ENCODE measurements around the gene FAM156A. TPM values are rescaled to one million over a fixed set of nuclear protein-coding genes. Genes with fewer than 3 reads are reported as not detected.
"Not testable (repeated sequence)": the region's sequence is repeated elsewhere in the genome, so short reads cannot be mapped to it uniquely, and the experiment has no call there.

The FAM156A gene
- total RNA-seq, 1 donor from 2014 or later, result 28.2 TPM

DNA sequence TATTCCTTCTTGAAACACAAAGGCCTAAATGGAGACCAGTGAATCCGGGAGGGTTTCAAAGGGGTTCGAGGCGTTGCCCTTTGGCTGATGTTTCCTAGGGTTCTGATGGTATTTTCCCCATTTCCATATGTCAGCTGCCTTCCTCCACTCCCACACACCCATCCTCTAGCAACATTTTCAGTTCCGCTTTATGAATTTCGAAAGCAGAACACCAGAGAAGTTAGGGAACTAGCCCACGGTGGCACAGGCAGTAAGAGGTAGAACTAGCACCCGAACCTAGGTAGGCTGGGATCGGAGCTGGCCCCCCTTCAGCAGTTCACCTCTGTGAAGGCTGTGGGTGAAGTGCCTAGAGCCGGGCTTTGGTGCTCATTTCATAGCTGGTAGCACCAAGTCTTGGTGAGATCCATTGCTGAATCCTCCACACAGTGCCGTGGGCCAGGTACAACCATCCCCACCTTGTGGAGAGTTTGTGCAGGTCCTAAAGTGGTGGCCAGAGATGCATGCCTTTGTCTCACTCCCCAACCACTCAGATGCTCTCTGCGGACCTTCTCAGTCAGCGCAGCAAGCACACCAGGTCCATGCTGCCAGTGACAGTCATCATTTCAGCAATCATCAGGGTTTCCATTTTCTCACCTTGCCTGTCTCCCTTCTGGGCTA is 48.9 kb downstream of the FAM156A start:
- H3K9me3 Mint-ChIP-seq; DNase-seq (ENCODE audit: low spot score); H3K27me3 Mint-ChIP-seq (ENCODE audit: low read depth); H3K4me3 Mint-ChIP-seq (ENCODE audit: low read depth); H3K27ac Mint-ChIP-seq; H3K36me3 Mint-ChIP-seq (ENCODE audit: low read depth); intact Hi-C loops (cut with micrococcal nuclease); H3K4me1 Mint-ChIP-seq (ENCODE audit: low read depth): not testable (repeated sequence)

DNA sequence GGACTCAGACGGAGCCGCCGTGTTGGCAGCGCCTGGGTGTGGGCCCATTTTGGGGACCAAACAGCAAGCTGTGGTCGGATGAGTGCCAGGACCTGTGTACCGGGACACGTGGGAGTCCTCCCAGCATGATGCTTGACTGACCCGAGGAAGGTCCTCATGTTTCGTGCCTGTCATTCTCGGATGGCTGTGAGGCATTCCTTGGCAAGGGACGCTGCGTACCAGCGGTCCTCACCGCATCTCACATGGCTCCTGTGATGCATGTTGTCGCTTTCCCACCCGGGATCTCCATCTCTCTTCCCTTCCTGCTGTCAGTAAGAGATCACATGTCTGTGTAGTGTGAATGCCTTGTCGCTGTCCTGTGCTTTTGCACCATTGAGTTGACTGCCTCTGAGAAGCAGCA is 50.4 kb downstream of the FAM156A start:
- H3K27ac Mint-ChIP-seq; intact Hi-C loops (cut with micrococcal nuclease); DNase-seq (ENCODE audit: low spot score); H3K9me3 Mint-ChIP-seq; H3K4me1 Mint-ChIP-seq (ENCODE audit: low read depth); H3K4me3 Mint-ChIP-seq (ENCODE audit: low read depth); H3K36me3 Mint-ChIP-seq (ENCODE audit: low read depth); H3K27me3 Mint-ChIP-seq (ENCODE audit: low read depth): not testable (repeated sequence)

DNA sequence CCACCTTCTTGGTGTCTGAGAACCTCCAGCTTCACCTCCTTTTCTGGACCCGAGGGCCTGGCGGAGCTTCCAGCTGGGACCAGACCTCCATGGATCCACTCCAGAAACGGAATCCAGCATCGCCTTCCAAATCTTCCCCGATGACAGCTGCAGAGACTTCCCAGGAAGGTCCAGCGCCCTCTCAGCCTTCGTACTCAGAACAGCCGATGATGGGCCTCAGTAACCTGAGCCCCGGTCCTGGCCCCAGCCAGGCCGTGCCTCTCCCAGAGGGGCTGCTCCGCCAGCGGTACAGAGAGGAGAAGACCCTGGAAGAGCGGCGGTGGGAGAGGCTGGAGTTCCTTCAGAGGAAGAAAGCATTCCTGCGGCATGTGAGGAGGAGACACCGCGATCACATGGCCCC is 51.2 kb downstream of the FAM156A start:
- H3K27ac Mint-ChIP-seq; intact Hi-C loops (cut with micrococcal nuclease); H3K4me1 Mint-ChIP-seq (ENCODE audit: low read depth); H3K36me3 Mint-ChIP-seq (ENCODE audit: low read depth); H3K9me3 Mint-ChIP-seq; H3K27me3 Mint-ChIP-seq (ENCODE audit: low read depth); DNase-seq (ENCODE audit: low spot score); H3K4me3 Mint-ChIP-seq (ENCODE audit: low read depth): not testable (repeated sequence)

DNA sequence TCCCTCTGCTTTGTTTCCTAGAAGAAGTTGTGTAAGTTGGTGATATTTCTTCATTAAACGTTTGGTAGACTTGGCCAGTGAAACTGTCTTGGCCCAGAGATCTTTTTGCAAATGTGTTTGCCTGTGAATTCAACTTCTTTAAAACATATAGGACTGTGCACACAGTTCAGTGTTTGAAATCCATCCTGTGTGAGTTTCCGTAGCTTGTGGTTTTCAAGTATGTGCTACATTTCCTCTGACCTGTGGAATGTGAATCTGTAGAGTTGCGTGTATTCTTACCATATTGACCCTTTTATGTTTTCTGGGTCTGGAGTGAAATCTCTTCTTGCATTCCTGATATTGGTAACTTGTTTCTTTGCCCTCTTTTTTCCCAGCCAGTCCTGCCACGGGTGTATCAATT is 52.2 kb downstream of the FAM156A start:
- intact Hi-C loops (cut with micrococcal nuclease); H3K27me3 Mint-ChIP-seq (ENCODE audit: low read depth); H3K27ac Mint-ChIP-seq; H3K4me3 Mint-ChIP-seq (ENCODE audit: low read depth); H3K36me3 Mint-ChIP-seq (ENCODE audit: low read depth); H3K9me3 Mint-ChIP-seq; DNase-seq (ENCODE audit: low spot score); H3K4me1 Mint-ChIP-seq (ENCODE audit: low read depth): not testable (repeated sequence)

DNA sequence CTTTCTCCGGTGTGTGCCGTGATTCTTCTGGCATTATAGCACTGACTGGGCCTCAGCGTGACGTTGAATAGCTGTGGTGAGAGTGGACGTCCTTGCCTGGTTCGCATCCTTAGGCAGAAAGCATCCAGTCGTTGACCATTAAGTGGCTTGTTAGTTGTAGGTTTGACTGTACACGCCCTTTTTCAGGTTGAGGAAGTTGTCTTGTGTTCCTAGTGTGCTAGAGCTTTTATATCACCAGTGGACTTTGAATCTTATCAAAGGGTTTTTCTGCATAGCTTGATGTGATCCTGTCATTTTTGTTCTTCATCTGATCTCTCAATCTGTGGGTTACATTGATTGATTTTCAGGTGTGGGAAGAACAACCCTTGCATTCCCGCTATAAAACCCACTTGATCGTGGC is 52.8 kb downstream of the FAM156A start:
- H3K4me3 Mint-ChIP-seq (ENCODE audit: low read depth); H3K36me3 Mint-ChIP-seq (ENCODE audit: low read depth); H3K27me3 Mint-ChIP-seq (ENCODE audit: low read depth); H3K27ac Mint-ChIP-seq; intact Hi-C loops (cut with micrococcal nuclease); H3K9me3 Mint-ChIP-seq; H3K4me1 Mint-ChIP-seq (ENCODE audit: low read depth); DNase-seq (ENCODE audit: low spot score): not testable (repeated sequence)

Other genes starting within 250 kb of the FAM156A start
- gene SSX2B, start 207.3 kb downstream of the FAM156A start, total RNA-seq, result not detected in 2 replicates
- gene SPANXN5, start 161.1 kb downstream of the FAM156A start, total RNA-seq, result not detected in 2 replicates
- not detected in 2 replicates for gene XAGE5, start 147.2 kb downstream of the FAM156A start, total RNA-seq
- not detected in 2 replicates for gene XAGE3, start 90.4 kb downstream of the FAM156A start, total RNA-seq
- 14.5 and 14.6 TPM in 2 replicates for gene FAM156B, start 61.2 kb downstream of the FAM156A start, total RNA-seq
- gene GPR173, start 90.3 kb upstream of the FAM156A start, total RNA-seq, result not detected in 2 replicates
- 36.0 and 41.2 TPM in 2 replicates for gene TSPYL2, start 123.8 kb upstream of the FAM156A start, total RNA-seq
- gene KANTR, start 135.6 kb upstream of the FAM156A start, total RNA-seq, result 9.7 and 11.2 TPM in 2 replicates

All from activated T-helper 2 cell treated with anti-CD3 and anti-CD28 coated beads, Interferon-gamma antibody, Interleukin-2, Interleukin-4, amounts not matched to agents 10 μg/mL and 5 μg/mL and 100 μg/mL, durations not matched to agents 14 hours and 24 hours and 36 hours (primary cell).